GM21529 (cell line): ENCODE measurements around the gene NPB.

ENCODE experiments used
- ATAC-seq: cut with Tn5 transposase; IDR thresholded peaks from one replicate; pipeline ENCODE4 v1.9.1; 2021; ENCODE audit not compliant: unreplicated experiment

The NPB gene

GRCh38 chr17:81939218-81939617, 37.2 kb downstream of the NPB start:
- no peak for ATAC-seq

- no peak for ATAC-seq
Measured at GRCh38 chr17:81939881-81940385, 37.9 kb downstream of the NPB start.

GRCh38 chr17:81940538-81941483, 38.8 kb downstream of the NPB start:
- ATAC-seq, result no peak

GRCh38 chr17:81941484-81942166, 39.6 kb downstream of the NPB start:
- no peak for ATAC-seq

GRCh38 chr17:81942167-81942553, 40.1 kb downstream of the NPB start:
- ATAC-seq, result no peak

GRCh38 chr17:81944858-81945257, 42.8 kb downstream of the NPB start:
- ATAC-seq, result no peak

GRCh38 chr17:81947189-81947588, 45.2 kb downstream of the NPB start, which contains the start of gene MYADML2:
Gene MYADML2 (minus strand): TSS chr17:81947233. CDS start chr17:81941741, 5,492 bp downstream.
- ATAC-seq, result no peak

GRCh38 chr17:81948635-81949378, 46.8 kb downstream of the NPB start:
- ATAC-seq, result no peak

GRCh38 chr17:81950501-81950900, 48.5 kb downstream of the NPB start:
- ATAC-seq, result no peak

- ATAC-seq, result no peak
Measured at GRCh38 chr17:81951785-81952684, 50.0 kb downstream of the NPB start.
